K562 (cell line): ENCODE data around the gene PPP1CA. TPM values are rescaled to one million over a fixed set of nuclear protein-coding genes. Genes with fewer than 3 reads are reported as not detected.

Experiments used
- DPF2 ChIP-seq: fragments of 450-650 bp; IDR thresholded peaks from 2 replicates; pipeline ENCODE4 v1.6.1; 2016
- FOSL1 ChIP-seq: fragments of 200-800 bp; sonication (Bioruptor generic); conservative IDR thresholded peaks from 2 replicates; pipeline ENCODE4 v1.6.1; 2016; ENCODE audit warnings: missing genetic modification characterization, missing compliant biosample characterization
- MAFF ChIP-seq: IDR thresholded peaks from 2 replicates; pipeline ENCODE4 v1.6.1; 2012; ENCODE audit warnings: low read length, improper control_type of control experiment
- NCOA1 ChIP-seq: fragments of 450-650 bp; IDR thresholded peaks from 2 replicates; pipeline ENCODE4 v1.6.1; 2016; ENCODE audit warnings: low read depth
- NELFE ChIP-seq: IDR thresholded peaks from 2 replicates; pipeline ENCODE4 v1.6.1; 2011; ENCODE audit warnings: mild to moderate bottlenecking; ENCODE audit not compliant: insufficient read depth, insufficient read length
- NFE2 ChIP-seq: IDR thresholded peaks from 2 replicates; pipeline ENCODE4 v1.6.1; 2014; ENCODE audit warnings: antibody characterized with exemption, low read depth
- NFRKB ChIP-seq: fragments of 450-650 bp; IDR thresholded peaks from 2 replicates; pipeline ENCODE4 v1.6.1; 2016; ENCODE audit warnings: low read depth
- NRF1 ChIP-seq, 2 experiments: fragments of 450-650 bp; IDR thresholded peaks in 1 of 2; conservative IDR thresholded peaks in 1 of 2; 2 replicates each; pipeline ENCODE4 v1.6.1; 2014; ENCODE audit warnings: mild to moderate bottlenecking in 2 of 2
- OTX1 ChIP-seq: fragments of 450-650 bp; formaldehyde crosslinking; IDR thresholded peaks from 2 replicates; pipeline ENCODE4 v1.4.0; 2022; ENCODE audit warnings: mild to moderate bottlenecking
- PHB2 ChIP-seq: fragments of 450-650 bp; IDR thresholded peaks from 2 replicates; pipeline ENCODE4 v1.6.1; 2017; ENCODE audit warnings: low read depth
- SMAD3 ChIP-seq: fragments of 450-650 bp; formaldehyde crosslinking; conservative IDR thresholded peaks from 2 replicates; pipeline ENCODE4 v1.4.0; 2020; ENCODE audit warnings: mild to moderate bottlenecking
- ZNF133 ChIP-seq: fragments of 250-450 bp; sonication (Bioruptor Pico); IDR thresholded peaks from 2 replicates; pipeline ENCODE4 v1.4.0; 2020; ENCODE audit warnings: mild to moderate bottlenecking
- ZNF175 ChIP-seq: fragments of 200-800 bp; sonication (Bioruptor generic); IDR thresholded peaks from 2 replicates; pipeline ENCODE4 v1.6.1; 2016; ENCODE audit warnings: low read depth, mild to moderate bottlenecking, missing genetic modification characterization, missing compliant biosample characterization
- ZNF408 ChIP-seq: fragments of 250-450 bp; sonication (Bioruptor Pico); IDR thresholded peaks from 2 replicates; pipeline ENCODE4 v1.4.0; 2020; ENCODE audit warnings: low read depth, mild to moderate bottlenecking, moderate library complexity
- ZNF76 ChIP-seq: fragments of 250-450 bp; sonication (Bioruptor Pico); IDR thresholded peaks from 2 replicates; pipeline ENCODE4 v1.4.0; 2020; ENCODE audit warnings: mild to moderate bottlenecking, moderate library complexity, borderline replicate concordance
- ZSCAN32 ChIP-seq: fragments of 450-650 bp; formaldehyde crosslinking; IDR thresholded peaks from 2 replicates; pipeline ENCODE4 v1.4.0; 2020; ENCODE audit warnings: mild to moderate bottlenecking, moderate library complexity
- polyA plus RNA-seq, 8 experiments: library from polyadenylated mRNA; depleted of rRNA in 4 of 8; stranded (reverse) in 5 of 8; unstranded in 3 of 8; fragments of >200 nt; fragmentation: Nextera tagmentation in 2 of 8; fragmentation: Illumina TruSeq in 1 of 8; extraction: Ambion mirVana in 2 of 8; extraction: Trizol in 1 of 8; gene quantifications; 2 replicates each; pipeline versions ENCODE4 v1.2.1 to v1.2.3, GENCODE V29; 2011 to 2014; ENCODE audit warnings: inconsistent platforms in 1 of 8, missing spikeins in 1 of 8
- total RNA-seq, 7 experiments: library from RNA; depleted of rRNA in 6 of 7; stranded (reverse); fragments of >200 nt in 6 of 7; fragmentation: Illumina TruSeq in 2 of 7; extraction: Trizol in 2 of 7; gene quantifications; 2 replicates each; pipeline versions ENCODE4 v1.2.1 to v1.2.3, GENCODE V29; 2011 to 2021; ENCODE audit warnings: low replicate concordance in 1 of 7
- TF ChIP-seq, protein P1 (sequence below): fragments of 450-650 bp; IDR thresholded peaks from 2 replicates; pipeline ENCODE4 v1.6.1; 2016
- TF ChIP-seq, protein P2 (sequence below): fragments of 450-650 bp; formaldehyde crosslinking; IDR thresholded peaks from 2 replicates; pipeline ENCODE4 v1.4.0; 2022; ENCODE audit warnings: mild to moderate bottlenecking, moderate library complexity
- TF ChIP-seq, protein P3 (sequence below): sonication (generic); formaldehyde crosslinking; IDR thresholded peaks from 2 replicates; pipeline ENCODE4 v1.8.0; 2022; ENCODE audit warnings: missing genetic modification reagents, mild to moderate bottlenecking, moderate library complexity, borderline replicate concordance
- TF ChIP-seq, protein P4 (sequence below), 3 experiments: IDR thresholded peaks in 2 of 3; conservative IDR thresholded peaks in 1 of 3; 2 replicates each; pipeline ENCODE4 v1.5.1; 2011 to 2012; ENCODE audit warnings: low read length in 3 of 3, mild to moderate bottlenecking in 3 of 3, control low read depth in 2 of 3, improper control_type of control experiment in 1 of 3, inconsistent platforms in 1 of 3, low read depth in 1 of 3, mixed read lengths in 1 of 3, moderate library complexity in 1 of 3; ENCODE audit not compliant: insufficient read depth in 2 of 3

Gene PPP1CA
- total and polyA plus RNA-seq, 9 of the 15 experiments (the other 6 are each of a cell fraction or from before 2014, with no cell fraction given) = 18.2 to 242 (median 188) TPM

DNA sequence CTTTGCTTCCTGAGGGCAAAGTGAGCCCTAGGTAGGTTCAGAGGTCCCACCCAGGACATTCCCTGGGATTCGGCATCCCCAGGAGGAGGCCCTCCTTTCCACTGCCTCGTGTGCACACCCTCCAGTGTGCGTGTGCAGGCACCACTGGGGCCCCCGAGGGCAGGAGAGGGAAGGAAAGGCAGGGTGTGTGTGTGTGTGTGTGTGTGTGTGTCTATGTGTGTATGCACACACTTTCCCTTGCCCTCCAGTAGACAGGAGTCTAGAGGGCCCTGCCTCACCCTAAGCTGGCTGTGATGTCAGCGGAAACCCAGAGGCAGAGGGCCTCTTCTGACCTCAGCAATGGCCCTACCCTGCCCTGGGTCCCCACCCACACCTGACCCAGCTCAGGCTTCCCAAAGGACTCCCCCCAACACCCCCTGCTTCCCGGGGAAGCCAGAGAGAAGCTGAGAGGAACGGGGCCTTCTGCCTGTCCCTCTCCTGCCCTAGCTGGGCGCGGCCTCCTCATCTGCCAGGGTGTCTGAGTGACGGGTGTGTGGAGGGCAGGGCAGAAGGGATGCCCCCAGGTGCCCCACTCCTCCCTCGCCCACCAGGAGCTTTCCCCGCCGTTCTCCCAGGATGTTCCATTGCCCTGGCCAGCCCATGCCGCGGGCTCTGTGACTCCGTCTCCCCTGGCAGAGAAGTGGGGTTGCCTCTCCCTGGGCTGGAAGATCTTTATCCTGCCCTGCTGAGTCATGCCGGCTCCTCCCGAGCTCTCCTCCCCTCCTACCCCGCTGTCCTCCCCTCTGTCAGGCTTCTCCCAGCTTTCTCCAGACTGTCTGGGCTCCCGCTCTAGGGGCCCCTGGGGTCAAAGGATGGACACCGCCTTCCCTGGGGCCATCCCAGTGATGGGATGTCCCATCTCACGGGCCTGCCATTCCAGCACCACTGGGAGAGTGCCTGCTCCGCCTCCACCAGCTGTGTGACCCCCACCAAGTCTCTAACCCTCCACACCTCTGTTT, 22.3 kb downstream of the PPP1CA start (continued):
- TF ChIP-seq, protein P1, sequence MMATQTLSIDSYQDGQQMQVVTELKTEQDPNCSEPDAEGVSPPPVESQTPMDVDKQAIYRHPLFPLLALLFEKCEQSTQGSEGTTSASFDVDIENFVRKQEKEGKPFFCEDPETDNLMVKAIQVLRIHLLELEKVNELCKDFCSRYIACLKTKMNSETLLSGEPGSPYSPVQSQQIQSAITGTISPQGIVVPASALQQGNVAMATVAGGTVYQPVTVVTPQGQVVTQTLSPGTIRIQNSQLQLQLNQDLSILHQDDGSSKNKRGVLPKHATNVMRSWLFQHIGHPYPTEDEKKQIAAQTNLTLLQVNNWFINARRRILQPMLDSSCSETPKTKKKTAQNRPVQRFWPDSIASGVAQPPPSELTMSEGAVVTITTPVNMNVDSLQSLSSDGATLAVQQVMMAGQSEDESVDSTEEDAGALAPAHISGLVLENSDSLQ = peak; percentile 67
- TF ChIP-seq DPF2 = peak; percentile 86
- TF ChIP-seq ZNF408 (CRISPR knock-in tag) = no peak
- 0 out of 2 replicates have a peak, but pooled peaks have one; percentile 15 for TF ChIP-seq ZNF133 (CRISPR knock-in tag)
- 0 out of 2 replicates have a peak, but pooled peaks have one; percentile 34 for TF ChIP-seq ZSCAN32 (CRISPR knock-in tag)
- TF ChIP-seq ZNF76 (CRISPR knock-in tag) = peak; percentile 85
- TF ChIP-seq, protein P2, sequence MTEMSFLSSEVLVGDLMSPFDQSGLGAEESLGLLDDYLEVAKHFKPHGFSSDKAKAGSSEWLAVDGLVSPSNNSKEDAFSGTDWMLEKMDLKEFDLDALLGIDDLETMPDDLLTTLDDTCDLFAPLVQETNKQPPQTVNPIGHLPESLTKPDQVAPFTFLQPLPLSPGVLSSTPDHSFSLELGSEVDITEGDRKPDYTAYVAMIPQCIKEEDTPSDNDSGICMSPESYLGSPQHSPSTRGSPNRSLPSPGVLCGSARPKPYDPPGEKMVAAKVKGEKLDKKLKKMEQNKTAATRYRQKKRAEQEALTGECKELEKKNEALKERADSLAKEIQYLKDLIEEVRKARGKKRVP = peak; percentile 19; the same call in 1 of the 2 replicates
- TF ChIP-seq FOSL1 (tag) = peak; percentile 92
- TF ChIP-seq NRF1 (conservative IDR thresholded peaks at IDR 0.05 in 1 of 2, IDR thresholded peaks at IDR 0.05 in 1 of 2) = no peak; a peak in 1 of 4 replicates
- TF ChIP-seq NFE2 = peak; percentile 96
- TF ChIP-seq SMAD3 (CRISPR knock-in tag) = peak; percentile 68; the same call in 1 of the 2 replicates
- TF ChIP-seq OTX1 (CRISPR knock-in tag) = peak; percentile 58; the same call in 1 of the 2 replicates
- TF ChIP-seq, protein P3, sequence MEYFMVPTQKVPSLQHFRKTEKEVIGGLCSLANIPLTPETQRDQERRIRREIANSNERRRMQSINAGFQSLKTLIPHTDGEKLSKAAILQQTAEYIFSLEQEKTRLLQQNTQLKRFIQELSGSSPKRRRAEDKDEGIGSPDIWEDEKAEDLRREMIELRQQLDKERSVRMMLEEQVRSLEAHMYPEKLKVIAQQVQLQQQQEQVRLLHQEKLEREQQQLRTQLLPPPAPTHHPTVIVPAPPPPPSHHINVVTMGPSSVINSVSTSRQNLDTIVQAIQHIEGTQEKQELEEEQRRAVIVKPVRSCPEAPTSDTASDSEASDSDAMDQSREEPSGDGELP = peak; percentile 42
- TF ChIP-seq PHB2 = no peak
- no peak for TF ChIP-seq NELFE
- peak; percentile 63 for TF ChIP-seq MAFF
- 0 out of 2 replicates have a peak, but pooled peaks have one; percentile 24 for TF ChIP-seq NFRKB
- TF ChIP-seq NCOA1 = 0 out of 2 replicates have a peak, but pooled peaks have one; percentile 21
- TF ChIP-seq, protein P4, sequence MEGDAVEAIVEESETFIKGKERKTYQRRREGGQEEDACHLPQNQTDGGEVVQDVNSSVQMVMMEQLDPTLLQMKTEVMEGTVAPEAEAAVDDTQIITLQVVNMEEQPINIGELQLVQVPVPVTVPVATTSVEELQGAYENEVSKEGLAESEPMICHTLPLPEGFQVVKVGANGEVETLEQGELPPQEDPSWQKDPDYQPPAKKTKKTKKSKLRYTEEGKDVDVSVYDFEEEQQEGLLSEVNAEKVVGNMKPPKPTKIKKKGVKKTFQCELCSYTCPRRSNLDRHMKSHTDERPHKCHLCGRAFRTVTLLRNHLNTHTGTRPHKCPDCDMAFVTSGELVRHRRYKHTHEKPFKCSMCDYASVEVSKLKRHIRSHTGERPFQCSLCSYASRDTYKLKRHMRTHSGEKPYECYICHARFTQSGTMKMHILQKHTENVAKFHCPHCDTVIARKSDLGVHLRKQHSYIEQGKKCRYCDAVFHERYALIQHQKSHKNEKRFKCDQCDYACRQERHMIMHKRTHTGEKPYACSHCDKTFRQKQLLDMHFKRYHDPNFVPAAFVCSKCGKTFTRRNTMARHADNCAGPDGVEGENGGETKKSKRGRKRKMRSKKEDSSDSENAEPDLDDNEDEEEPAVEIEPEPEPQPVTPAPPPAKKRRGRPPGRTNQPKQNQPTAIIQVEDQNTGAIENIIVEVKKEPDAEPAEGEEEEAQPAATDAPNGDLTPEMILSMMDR (IDR thresholded peaks at IDR 0.05 in 2 of 3, conservative IDR thresholded peaks at IDR 0.05 in 1 of 3; ENCODE audit: insufficient read depth in 2 of 3, low read depth in 1 of 3, low read length in 3 of 3) = no peak
- TF ChIP-seq ZNF175 (CRISPR knock-in tag) = 0 out of 2 replicates have a peak, but pooled peaks have one; percentile 58
